Activated CD4-positive, CD25-positive, alpha-beta regulatory T cell (primary cell): ENCODE measurements around the gene ZFYVE9.

Experiments used
- DNase-seq, 4 experiments: peaks; one replicate each; lab custom pipeline; 2025; lab: John Stamatoyannopoulos, UW

ZFYVE9 gene

DNA sequence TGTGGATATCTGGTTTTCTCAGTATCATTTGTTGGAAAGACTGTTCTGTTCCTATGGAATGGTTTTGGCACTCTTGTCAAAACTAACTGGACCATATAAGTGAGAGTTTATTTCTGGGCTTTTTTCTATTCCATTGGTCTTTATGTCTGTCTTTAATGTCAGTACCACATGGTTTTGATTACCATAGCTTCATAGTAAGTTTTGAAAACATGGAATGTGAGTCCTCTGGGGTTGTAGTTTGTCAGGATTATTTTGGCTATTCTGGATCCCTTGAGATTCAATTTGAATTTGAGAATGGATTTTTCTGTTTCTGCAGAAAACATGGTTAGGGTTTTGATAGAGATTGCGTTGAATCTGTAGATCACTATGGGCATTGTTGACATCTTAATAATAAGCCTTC is 107.9 kb downstream of the ZFYVE9 start:
- no peak for DNase-seq

- DNase-seq, result no peak
Observed at GRCh38 chr1:52253421-52253820, 111.5 kb downstream of the ZFYVE9 start.

- no peak for DNase-seq
Observed at GRCh38 chr1:52259886-52260285, 118.0 kb downstream of the ZFYVE9 start.

DNA sequence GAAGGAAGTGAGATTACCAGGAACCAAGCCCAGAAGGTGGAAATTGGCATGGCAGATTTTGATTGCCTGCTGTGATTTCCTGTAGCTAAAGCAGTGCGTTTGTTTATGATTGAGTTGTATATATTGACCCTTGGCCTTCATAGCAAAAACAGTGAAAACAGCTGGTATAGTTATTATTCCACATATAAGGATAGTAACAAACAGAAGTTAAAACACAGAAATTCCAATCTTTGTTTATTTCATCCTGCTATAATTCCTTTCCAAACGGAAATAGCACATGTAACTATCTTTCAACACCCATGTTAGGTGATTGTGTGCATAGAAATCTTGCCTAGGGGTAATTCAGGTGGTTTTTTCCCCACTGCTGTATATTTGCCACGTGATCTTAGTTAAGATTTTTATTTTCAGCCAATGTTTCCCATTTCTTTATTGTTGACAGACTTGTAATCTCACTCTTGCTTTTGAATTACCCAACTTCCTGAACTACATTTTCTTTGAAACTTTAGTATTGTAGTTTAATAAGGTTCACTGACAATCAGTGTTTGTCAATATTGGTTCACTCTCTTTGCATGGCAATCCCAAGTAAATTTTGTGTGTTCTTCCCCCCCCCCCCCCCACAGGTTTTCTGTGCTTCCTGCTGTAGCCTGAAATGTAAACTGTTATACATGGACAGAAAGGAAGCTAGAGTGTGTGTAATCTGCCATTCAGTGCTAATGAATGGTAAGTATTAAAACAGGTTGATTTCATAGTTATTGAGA is 121.4 kb downstream of the ZFYVE9 start:
- no peak for DNase-seq

- DNase-seq, result no peak
Observed at GRCh38 chr1:52264530-52265115, 122.7 kb downstream of the ZFYVE9 start.

- no peak for DNase-seq
Observed at GRCh38 chr1:52266507-52266906, 124.6 kb downstream of the ZFYVE9 start.

DNA sequence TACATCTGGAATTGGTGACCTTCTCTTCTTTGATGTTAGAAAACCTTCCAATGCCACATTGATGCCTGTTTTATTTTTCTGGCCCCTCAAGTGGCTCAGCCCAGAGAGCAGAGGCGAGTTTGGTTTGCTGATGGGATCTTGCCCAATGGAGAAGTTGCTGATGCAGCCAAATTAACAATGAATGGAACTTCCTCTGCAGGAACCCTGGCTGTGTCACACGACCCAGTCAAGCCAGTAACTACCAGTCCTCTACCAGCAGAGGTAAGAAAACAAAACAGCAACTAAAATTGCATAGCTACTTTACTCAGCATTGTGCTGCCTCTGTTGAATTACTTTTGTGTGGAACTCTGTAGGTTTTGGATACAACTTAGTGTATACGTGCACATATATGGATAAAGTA is 126.5 kb downstream of the ZFYVE9 start:
- no peak for DNase-seq

GRCh38 chr1:52281518-52281917 is 139.6 kb downstream of the ZFYVE9 start:
- DNase-seq, result no peak

DNA sequence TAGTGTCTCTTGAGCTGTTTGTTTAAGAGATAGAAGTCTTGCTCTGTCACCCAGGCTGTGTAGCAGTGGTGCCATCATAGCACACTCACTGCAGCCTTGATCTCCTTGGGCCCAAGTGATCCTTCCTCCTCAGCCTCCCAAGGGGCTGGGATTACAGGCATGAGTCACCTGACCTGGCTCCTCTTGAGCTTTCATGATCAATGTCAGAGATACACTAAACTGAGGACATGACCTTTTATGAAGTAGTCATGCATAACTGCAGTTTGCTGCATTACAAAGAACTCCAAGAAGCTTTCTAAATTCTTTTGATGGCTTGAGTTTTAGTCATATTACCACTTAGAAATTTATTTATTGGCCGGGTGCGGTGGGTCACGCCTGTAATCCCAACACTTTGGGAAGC is 146.4 kb downstream of the ZFYVE9 start:
- no peak for DNase-seq

- no peak for DNase-seq
Observed at GRCh38 chr1:52294580-52294979, 152.7 kb downstream of the ZFYVE9 start.

- DNase-seq, result no peak
Observed at GRCh38 chr1:52296345-52296744, 154.5 kb downstream of the ZFYVE9 start.

DNA sequence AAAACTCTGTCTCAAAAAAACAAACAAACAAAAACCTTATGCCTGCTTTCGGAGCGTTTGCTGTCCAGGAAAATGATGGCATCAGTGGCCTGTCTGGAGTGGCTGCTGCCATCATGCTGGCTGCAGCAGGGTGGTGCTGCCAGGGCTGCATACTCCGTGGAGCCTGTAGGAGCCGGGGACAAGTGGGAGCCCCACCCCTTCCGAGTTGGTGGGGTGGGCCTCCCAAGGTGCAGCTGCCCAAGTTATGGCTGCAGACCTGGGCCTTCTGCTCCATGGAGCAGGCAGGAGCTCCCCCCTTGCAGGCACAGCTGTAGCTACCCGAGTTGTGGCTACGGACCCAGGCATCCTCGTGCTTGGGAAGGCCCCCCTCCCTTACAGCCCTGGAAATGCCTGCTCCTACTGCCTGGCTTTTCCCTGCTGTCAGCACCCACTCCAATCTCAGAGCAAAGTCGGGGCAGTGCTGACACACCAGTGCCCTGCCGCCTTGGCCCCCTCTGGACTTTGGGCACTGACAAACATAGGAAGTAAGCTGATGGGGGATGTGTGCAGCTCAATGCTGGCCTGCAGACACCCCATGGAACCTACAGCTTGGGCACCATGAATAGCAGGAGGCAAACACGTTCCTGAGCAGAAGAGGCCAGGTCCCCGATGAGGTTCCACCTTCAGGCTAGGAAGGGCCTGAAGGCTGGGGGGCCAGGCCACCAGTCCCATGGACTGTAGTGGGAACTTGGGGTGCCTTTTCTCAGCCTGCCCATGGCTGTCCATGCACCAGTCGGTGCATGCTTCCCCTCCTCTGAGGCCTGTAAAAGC is 163.7 kb downstream of the ZFYVE9 start:
- DNase-seq, result no peak

GRCh38 chr1:52306227-52307006 is 164.5 kb downstream of the ZFYVE9 start:
- DNase-seq, result no peak

DNA sequence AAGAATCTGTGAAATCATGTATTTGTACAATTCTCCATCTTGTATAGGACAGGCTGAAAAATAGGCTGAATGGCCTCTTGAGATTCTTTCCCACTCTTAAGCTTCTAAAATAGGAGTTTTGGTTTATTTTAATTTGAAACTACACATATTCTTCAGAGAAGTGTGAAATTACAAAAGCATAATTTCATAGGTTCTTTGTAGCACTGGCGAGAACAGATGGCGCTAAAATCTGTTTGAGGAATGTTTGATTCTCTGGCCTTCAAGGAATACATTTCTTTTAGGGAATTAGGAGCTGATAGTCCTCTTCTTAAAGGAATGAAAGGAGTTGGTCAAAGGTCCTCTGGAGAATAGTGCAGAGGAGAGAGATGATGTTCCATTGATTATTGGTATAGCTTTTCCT is 179.2 kb downstream of the ZFYVE9 start:
- DNase-seq, result no peak

GRCh38 chr1:52323731-52324130 is 181.8 kb downstream of the ZFYVE9 start:
- DNase-seq, result no peak

DNA sequence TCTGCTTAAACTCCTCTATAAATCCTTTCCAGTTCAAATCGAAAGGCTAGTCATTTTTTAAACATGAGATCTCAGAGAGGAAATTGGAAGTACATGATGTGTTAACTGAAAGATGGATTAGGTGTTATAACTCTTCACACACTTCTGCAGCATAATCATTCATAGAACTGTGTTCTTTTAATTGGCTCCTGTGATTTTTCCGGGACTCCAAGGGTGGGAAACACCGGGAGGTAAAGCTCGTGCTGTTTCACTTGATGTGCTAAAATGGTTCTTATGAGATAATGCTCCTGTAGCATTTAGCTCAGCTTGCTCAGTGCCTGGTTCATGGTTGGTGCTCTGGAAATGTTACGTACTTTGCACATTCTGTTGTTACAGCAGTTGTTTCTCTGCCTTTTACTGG is 183.9 kb downstream of the ZFYVE9 start:
- DNase-seq, result no peak

DNA sequence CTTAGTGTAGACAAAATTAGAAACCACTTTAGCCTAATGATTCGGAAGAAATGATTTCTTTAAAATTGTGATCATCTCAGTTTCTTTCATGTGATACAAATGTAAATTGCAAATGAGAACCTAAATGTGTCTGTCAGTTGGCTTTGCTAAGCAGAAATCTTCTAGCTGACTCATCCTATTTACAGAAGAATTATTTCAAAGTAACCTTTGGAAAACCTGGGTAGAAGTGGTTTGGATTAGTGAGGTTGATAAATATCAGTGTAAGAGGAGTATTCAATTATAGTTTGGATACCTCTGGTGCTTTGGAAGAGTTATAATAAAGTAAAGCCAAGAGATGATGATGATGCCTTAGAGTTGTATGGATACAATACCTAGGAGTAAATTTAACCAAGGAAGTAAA is 186.7 kb downstream of the ZFYVE9 start:
- no peak for DNase-seq

DNA sequence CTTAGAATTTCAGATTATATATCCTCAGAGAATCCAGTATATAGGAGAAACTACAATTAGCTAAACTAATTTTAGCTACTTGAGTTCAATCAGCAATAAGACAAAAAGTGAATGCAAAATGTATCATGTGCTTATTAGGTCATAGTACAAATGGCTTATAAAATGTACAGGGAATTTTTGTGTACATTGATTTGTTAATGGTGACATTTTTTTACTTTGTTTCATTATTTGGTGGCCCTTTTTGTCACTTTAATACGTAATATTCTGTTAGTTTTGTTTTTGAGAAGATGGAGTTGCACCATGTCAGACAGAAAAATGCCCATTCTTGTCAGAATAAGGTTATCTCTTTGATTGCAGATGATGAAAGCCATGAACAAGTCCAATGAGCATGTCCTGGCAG is 190.5 kb downstream of the ZFYVE9 start:
- no peak for DNase-seq

DNA sequence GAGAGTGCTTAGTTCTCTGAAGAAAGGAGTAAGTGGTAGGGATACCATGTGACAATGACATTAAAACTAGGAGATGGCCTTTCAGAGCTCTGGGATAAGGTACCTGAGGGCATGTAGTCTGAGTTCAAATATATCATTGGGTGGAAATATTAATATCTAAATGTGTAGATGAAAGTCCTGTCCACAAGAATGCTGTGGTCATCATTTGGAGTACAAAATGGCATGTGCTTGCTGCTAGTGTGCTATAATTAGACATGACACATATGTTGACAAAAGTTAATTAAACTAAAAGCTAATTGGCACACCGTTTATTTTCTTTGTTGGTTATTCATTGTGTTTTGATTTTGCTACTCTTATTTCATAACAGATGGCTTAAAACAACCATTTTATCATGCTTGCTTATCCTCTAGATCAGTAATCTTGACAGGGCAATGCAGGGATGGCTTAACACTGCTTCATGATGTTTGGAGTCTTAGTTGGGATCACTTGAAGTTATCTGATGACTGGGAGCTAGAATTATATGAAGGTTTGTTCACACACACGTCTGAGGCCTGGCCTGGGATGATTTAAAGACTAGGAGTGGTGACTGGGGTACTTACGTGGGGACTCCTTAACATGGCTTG is 193.1 kb downstream of the ZFYVE9 start:
- no peak for DNase-seq

DNA sequence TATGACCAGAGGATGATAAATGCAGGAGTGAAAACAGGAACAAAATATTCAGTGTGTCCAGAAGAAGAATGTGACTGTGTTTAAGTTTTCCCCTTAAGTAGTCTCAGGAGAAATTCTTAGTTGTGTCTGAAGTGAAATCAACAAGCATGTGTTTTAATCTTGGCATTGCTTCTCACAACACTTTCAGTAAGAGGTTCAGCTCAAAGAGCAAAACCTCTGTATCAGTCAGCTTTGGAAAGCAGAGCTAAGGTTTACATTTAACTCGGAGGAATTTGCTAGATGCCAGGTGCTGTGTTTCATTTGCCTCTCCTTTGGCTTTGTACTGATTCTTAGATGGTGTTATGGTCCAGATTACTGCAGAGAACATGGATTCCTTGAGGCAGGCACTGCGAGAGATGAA is 195.6 kb downstream of the ZFYVE9 start:
- no peak for DNase-seq

GRCh38 chr1:52341655-52342260 is 199.9 kb downstream of the ZFYVE9 start:
- DNase-seq, result no peak
